Measurements from ENCODE around the gene ADGRV1.

ADGRV1 gene

GRCh38 chr5:91200692-91201091 is 642.1 kb downstream of the ADGRV1 start:
- POLR2A ChIA-PET: no interaction called here
- H3K4me3 ChIP-seq (ENCODE audit: low read depth, low read length): no peak overlapping the region
- TF ChIP-seq TSHZ1 (tag by site-specific recombination; IDR thresholded peaks at IDR 0.05; ENCODE audit: borderline replicate concordance): 0 out of 2 replicates have a peak, but pooled peaks have one; percentile 45
- peak; percentile 92; the same call in 1 of the 2 replicates for TF ChIP-seq BCL11B (tag by site-specific recombination; IDR thresholded peaks at IDR 0.05; ENCODE audit: low read depth)
- TF ChIP-seq ZNF280C (tag by site-specific recombination; IDR thresholded peaks at IDR 0.05): no peak
- no peak for TF ChIP-seq CTCF (tag by site-specific recombination; IDR thresholded peaks at IDR 0.05)
- TF ChIP-seq ZFP41 (tag by site-specific recombination; IDR thresholded peaks at IDR 0.05; ENCODE audit: borderline replicate concordance): no peak
- H3K9me3 ChIP-seq (ENCODE audit: control insufficient read depth, insufficient read depth, low read depth, low read length): no peaks in the 10 kb centered on the region
- H3K27ac ChIP-seq (ENCODE audit: extremely low read depth, low read depth, low read length): no peak overlapping the region
- no peaks in the 10 kb centered on the region for H3K4me1 ChIP-seq (ENCODE audit: control insufficient read depth, insufficient read depth, low read length)
- CTCF ChIA-PET: no interaction called here
- no peaks in the 10 kb centered on the region for H3K36me3 ChIP-seq (ENCODE audit: control insufficient read depth in 2 of 2, insufficient read depth in 1 of 2, low read length in 2 of 2)

GRCh38 chr5:91206103-91206502 is 647.5 kb downstream of the ADGRV1 start:
- ChIA-PET POLR2A (no interaction called here), CTCF (interaction anchor here (1.1 kb wide), 1 partner anchor 39 kb away, joined by 3 read pairs; no protein-coding TSS in a partner anchor)
- no peaks in the 10 kb centered on the region for H3K36me3 ChIP-seq (ENCODE audit: control insufficient read depth in 2 of 2, insufficient read depth in 1 of 2, low read length in 2 of 2)
- no peaks in the 10 kb centered on the region for H3K9me3 ChIP-seq (ENCODE audit: control insufficient read depth, insufficient read depth, low read depth, low read length)
- H3K4me3 ChIP-seq (ENCODE audit: low read depth, low read length): no peak overlapping the region
- TF ChIP-seq ZNF549 (tag by site-specific recombination; IDR thresholded peaks at IDR 0.05) (no peak), GLIS1 (tag by site-specific recombination; IDR thresholded peaks at IDR 0.05) (no peak), TRIM28 (IDR thresholded peaks at IDR 0.05; ENCODE audit: borderline replicate concordance, low read length) (no peak), GFI1B (tag by site-specific recombination; IDR thresholded peaks at IDR 0.05) (no peak), ZNF747 (tag by site-specific recombination; IDR thresholded peaks at IDR 0.05) (no peak), ZNF114 (tag by site-specific recombination; IDR thresholded peaks at IDR 0.05) (no peak), ZSCAN5A (tag by site-specific recombination; IDR thresholded peaks at IDR 0.05) (no peak), ZNF10 (tag by site-specific recombination; IDR thresholded peaks at IDR 0.05) (no peak), ZNF221 (tag by site-specific recombination; IDR thresholded peaks at IDR 0.05; ENCODE audit: borderline replicate concordance) (no peak), ZNF513 (tag by site-specific recombination; IDR thresholded peaks at IDR 0.05) (no peak), ZNF510 (tag by site-specific recombination; IDR thresholded peaks at IDR 0.05; ENCODE audit: insufficient replicate concordance) (no peak), ZBTB49 (tag by site-specific recombination; IDR thresholded peaks at IDR 0.05; ENCODE audit: low read depth) (no peak), ZNF341 (tag by site-specific recombination; IDR thresholded peaks at IDR 0.05; ENCODE audit: low read depth) (no peak), ZNF214 (tag by site-specific recombination; IDR thresholded peaks at IDR 0.05; ENCODE audit: borderline replicate concordance) (no peak)
- H3K27ac ChIP-seq (ENCODE audit: extremely low read depth, low read depth, low read length): no peak overlapping the region
- H3K4me1 ChIP-seq (ENCODE audit: control insufficient read depth, insufficient read depth, low read length): no peaks in the 10 kb centered on the region
